ENCODE data around the gene PPP2R2B. TPM values are rescaled to one million over a fixed set of nuclear protein-coding genes. Genes with fewer than 3 reads are reported as not detected.

PPP2R2B gene
- 1.2 TPM for polyA plus RNA-seq (ENCODE audit: insufficient read length)

- DNase-seq: peak; percentile 11
Observed at GRCh38 chr5:146878476-146879172, at the start of gene PPP2R2B. Gene PPP2R2B, minus strand, starts transcription at chr5:146878757.

GRCh38 chr5:146924132-146924531, 45.6 kb upstream of the PPP2R2B start:
- no peak for DNase-seq

GRCh38 chr5:146921225-146921624, 42.7 kb upstream of the PPP2R2B start:
- DNase-seq: no peak

GRCh38 chr5:146920351-146920881, 41.9 kb upstream of the PPP2R2B start:
- no peak for DNase-seq

GRCh38 chr5:146919304-146919703, 40.7 kb upstream of the PPP2R2B start:
- DNase-seq: no peak

GRCh38 chr5:146917931-146918330, 39.4 kb upstream of the PPP2R2B start:
- no peak for DNase-seq

GRCh38 chr5:146912874-146913273, 34.3 kb upstream of the PPP2R2B start:
- no peak for DNase-seq

GRCh38 chr5:146910239-146910638, 31.7 kb upstream of the PPP2R2B start:
- DNase-seq: no peak

GRCh38 chr5:146909255-146910068, 30.9 kb upstream of the PPP2R2B start:
- DNase-seq: no peak

GRCh38 chr5:146906803-146907202, 28.2 kb upstream of the PPP2R2B start:
- DNase-seq: no peak

GRCh38 chr5:146904890-146905289, 26.3 kb upstream of the PPP2R2B start:
- DNase-seq: no peak

GRCh38 chr5:146903789-146904188, 25.2 kb upstream of the PPP2R2B start:
- no peak for DNase-seq

- no peak for DNase-seq
Observed at GRCh38 chr5:146902471-146902870, 23.9 kb upstream of the PPP2R2B start.

- DNase-seq: no peak
Observed at GRCh38 chr5:146897061-146897460, 18.5 kb upstream of the PPP2R2B start.

GRCh38 chr5:146894753-146895521, 16.4 kb upstream of the PPP2R2B start:
- no peak for DNase-seq

GRCh38 chr5:146893991-146894390, 15.4 kb upstream of the PPP2R2B start:
- no peak for DNase-seq

- DNase-seq: no peak
Observed at GRCh38 chr5:146892231-146892630, 13.7 kb upstream of the PPP2R2B start.

GRCh38 chr5:146891511-146891910, 13.0 kb upstream of the PPP2R2B start:
- DNase-seq: no peak

GRCh38 chr5:146890731-146891440, 12.3 kb upstream of the PPP2R2B start:
- no peak for DNase-seq

- no peak for DNase-seq
Observed at GRCh38 chr5:146890066-146890465, 11.5 kb upstream of the PPP2R2B start.

- DNase-seq: no peak
Observed at GRCh38 chr5:146889169-146889568, 10.6 kb upstream of the PPP2R2B start.

GRCh38 chr5:146888351-146888978, 9.9 kb upstream of the PPP2R2B start:
- no peak for DNase-seq

All from hindlimb muscle (tissue), 1 donor.